HCT116 (cell line): Measurements from ENCODE around the gene ZAP70. TPM values are rescaled to one million over a fixed set of nuclear protein-coding genes. Genes with fewer than 3 reads are reported as not detected.

Source experiments
- ATAC-seq: fragments of 200-7000 bp; cut with Tn5 transposase; 2 replicates; pipeline ENCODE4 v1.9.1; 2020; ENCODE audit warnings: mild to moderate bottlenecking, moderate library complexity
- BruUV-seq: library from RNA; stranded (reverse); fragments of 400-500 nt; replicated peaks from 2 replicates; lab custom pipeline; 2021; lab: Mats Ljungman, UMichigan
- CTCF ChIA-PET: fragments of 300-600 bp; sonication (Branson Sonifier 250); formaldehyde crosslinking; loops from one replicate; lab custom pipeline; 2021; ENCODE audit warnings: antibody characterized with exemption; lab: Charles Lee
- POLR2A ChIA-PET: fragments of 300-600, 350-600 bp; sonication (Branson Sonifier 250); formaldehyde crosslinking; loops from one replicate; lab custom pipeline; 2021; ENCODE audit warnings: antibody characterized with exemption; lab: Charles Lee
- RAD21 ChIA-PET, 2 experiments: fragments of 300-600 bp; sonication (Branson Sonifier 250); formaldehyde crosslinking; loops; one replicate each; lab custom pipeline; 2023; ENCODE audit warnings: low total read pairs in 2 of 2; ENCODE audit not compliant: uncharacterized antibody in 2 of 2, unreplicated experiment in 2 of 2, low non-redundant PET in 1 of 2; lab: Charles Lee
- DNase-seq: peaks from one replicate; pipeline ENCODE4 v3.0.0-alpha.2; 2010; ENCODE audit warnings: low read depth, low spot score
- H2AFZ ChIP-seq: fragments of 200-600 bp; shearing (Covaris generic), sonication (generic); 2 replicates; pipeline ENCODE4 v1.6.1; 2017; ENCODE audit warnings: low read depth, mixed run types, mixed read lengths, antibody characterized with exemption, low read length; ENCODE audit not compliant: poor library complexity, severe bottlenecking
- H3K27ac ChIP-seq: 2 replicates; pipeline ENCODE4 v1.5.1; 2012; ENCODE audit warnings: low read depth, low read length
- H3K27me3 ChIP-seq: fragments of 200-600 bp; sonication (generic); 2 replicates; pipeline ENCODE4 v1.6.1; 2016; ENCODE audit warnings: mixed run types, low read length, mixed read lengths; ENCODE audit not compliant: insufficient read depth
- H3K36me3 ChIP-seq, 2 experiments: fragments of 200-500 bp in 1 of 2; fragments of 200-600 bp in 1 of 2; sonication (Bioruptor generic) in 1 of 2; sonication (generic) in 1 of 2; 2 replicates each; pipeline versions ENCODE4 v1.5.1 to v1.6.1; 2014 to 2016; ENCODE audit warnings: low read length in 2 of 2, inconsistent platforms in 1 of 2, mixed read lengths in 1 of 2, mixed run types in 1 of 2; ENCODE audit not compliant: insufficient read depth in 2 of 2, control insufficient read depth in 1 of 2
- H3K4me1 ChIP-seq, 2 experiments: fragments of 200-600 bp in 1 of 2; sonication (generic) in 1 of 2; 2 replicates each; pipeline versions ENCODE4 v1.5.1 to v1.6.1; 2012 to 2017; ENCODE audit warnings: low read length in 2 of 2, inconsistent platforms in 1 of 2, mild to moderate bottlenecking in 1 of 2, mixed read lengths in 1 of 2, mixed run types in 1 of 2, moderate library complexity in 1 of 2; ENCODE audit not compliant: insufficient read depth in 2 of 2, control insufficient read depth in 1 of 2
- H3K4me2 ChIP-seq: fragments of 200-600 bp; sonication (generic); 2 replicates; pipeline ENCODE4 v1.6.1; 2017; ENCODE audit warnings: mixed run types, low read length, mixed read lengths
- H3K4me3 ChIP-seq, 2 experiments: fragments of 200-600 bp in 1 of 2; sonication (generic) in 1 of 2; replicated peaks in 1 of 2; 2 replicates each; pipeline ENCODE4 v1.5.1; 2011 to 2016; ENCODE audit warnings: low read length in 2 of 2, control low read depth in 1 of 2, low read depth in 1 of 2, mild to moderate bottlenecking in 1 of 2, mixed read lengths in 1 of 2, mixed run types in 1 of 2
- H3K79me2 ChIP-seq: fragments of 200-600 bp; sonication (generic); 2 replicates; pipeline ENCODE4 v1.6.1; 2017; ENCODE audit warnings: mild to moderate bottlenecking, mixed run types, low read length, moderate library complexity, mixed read lengths; ENCODE audit not compliant: insufficient read depth
- H3K9ac ChIP-seq: fragments of 200-600 bp; sonication (generic); 2 replicates; pipeline ENCODE4 v1.6.1; 2016; ENCODE audit warnings: low read length, mixed read lengths
- H3K9me2 ChIP-seq: fragments of 200-600 bp; sonication (generic), shearing (Covaris generic); 2 replicates; pipeline ENCODE4 v1.6.1; 2017; ENCODE audit warnings: mixed run types, mild to moderate bottlenecking, moderate library complexity; ENCODE audit not compliant: insufficient read depth
- H3K9me3 ChIP-seq, 2 experiments: fragments of 200-500 bp in 1 of 2; fragments of 200-600 bp in 1 of 2; sonication (Bioruptor generic) in 1 of 2; sonication (generic) in 1 of 2; 2 replicates each; pipeline ENCODE4 v1.6.1; 2014 to 2017; ENCODE audit warnings: low read length in 2 of 2, mixed read lengths in 2 of 2, inconsistent platforms in 1 of 2, low read depth in 1 of 2, mild to moderate bottlenecking in 1 of 2, mixed run types in 1 of 2, moderate library complexity in 1 of 2; ENCODE audit not compliant: control insufficient read depth in 1 of 2, insufficient read depth in 1 of 2
- H4K20me1 ChIP-seq: fragments of 200-600 bp; sonication (generic), shearing (Covaris generic); 2 replicates; pipeline ENCODE4 v1.6.1; 2017; ENCODE audit warnings: mixed run types, mild to moderate bottlenecking, moderate library complexity; ENCODE audit not compliant: insufficient read depth
- CTCF ChIP-seq, 3 experiments: fragments of 200-600 bp in 1 of 3; sonication (generic) in 1 of 3; IDR thresholded peaks in 2 of 3; conservative IDR thresholded peaks in 1 of 3; 2 replicates each; pipeline ENCODE4 v1.5.1; 2012 to 2017; ENCODE audit warnings: low read depth in 2 of 3, low read length in 2 of 3, antibody characterized with exemption in 1 of 3, borderline replicate concordance in 1 of 3, control low read depth in 1 of 3, mild to moderate bottlenecking in 1 of 3, mixed read lengths in 1 of 3, mixed run types in 1 of 3, moderate library complexity in 1 of 3; ENCODE audit not compliant: insufficient read depth in 1 of 3
- EGR1 ChIP-seq: IDR thresholded peaks from 2 replicates; pipeline ENCODE4 v1.6.1; 2012; ENCODE audit warnings: low read depth
- EZH2 ChIP-seq: fragments of 200-600 bp; sonication (generic); IDR thresholded peaks from 2 replicates; pipeline ENCODE4 v1.6.1; 2017; ENCODE audit warnings: antibody characterized with exemption, mixed run types
- FOSL1 ChIP-seq: IDR thresholded peaks from 2 replicates; pipeline ENCODE4 v1.6.1; 2012; ENCODE audit warnings: low read depth
- JUND ChIP-seq: IDR thresholded peaks from 2 replicates; pipeline ENCODE4 v1.6.1; 2012
- MAX ChIP-seq: IDR thresholded peaks from 2 replicates; pipeline ENCODE4 v1.6.1; 2012
- POLR2A ChIP-seq: IDR thresholded peaks from 2 replicates; pipeline ENCODE4 v1.7.0; 2011; ENCODE audit warnings: borderline replicate concordance; ENCODE audit not compliant: insufficient read depth, insufficient read length; ENCODE audit errors: extremely low read depth
- POLR2AphosphoS5 ChIP-seq: IDR thresholded peaks from 2 replicates; pipeline ENCODE4 v1.6.1; 2011; ENCODE audit warnings: mild to moderate bottlenecking, low read depth, low read length, moderate library complexity
- SIN3A ChIP-seq: IDR thresholded peaks from 2 replicates; pipeline ENCODE4 v1.6.1; 2012; ENCODE audit warnings: low read depth
- SP1 ChIP-seq: IDR thresholded peaks from 2 replicates; pipeline ENCODE4 v1.6.1; 2012; ENCODE audit warnings: low read depth
- SRF ChIP-seq: IDR thresholded peaks from 2 replicates; pipeline ENCODE4 v1.6.1; 2012; ENCODE audit warnings: low read depth
- TCF7L2 ChIP-seq: IDR thresholded peaks from 2 replicates; pipeline ENCODE4 v1.7.0; 2011; ENCODE audit warnings: borderline replicate concordance, inconsistent platforms; ENCODE audit not compliant: insufficient read depth, insufficient read length; ENCODE audit errors: extremely low read depth
- YY1 ChIP-seq: IDR thresholded peaks from 2 replicates; pipeline ENCODE4 v1.6.1; 2011; ENCODE audit warnings: low read length, low read depth, moderate library complexity, mild to moderate bottlenecking; ENCODE audit not compliant: insufficient replicate concordance; ENCODE audit errors: extremely low read depth
- ZFX ChIP-seq: fragments of 450-650 bp; IDR thresholded peaks from 2 replicates; pipeline ENCODE4 v1.6.1; 2017
- intact Hi-C: fragments of 100-400 bp; cut with micrococcal nuclease; formaldehyde crosslinking; loops from 2 replicates; pipeline ENCODE4 v1.10.0; 2022
- total RNA-seq: library from RNA; stranded (reverse); gene quantifications from one replicate; pipeline ENCODE4 v1.2.1, GENCODE V29; 2021; ENCODE audit not compliant: unreplicated experiment
- TF ChIP-seq, protein P1 (sequence below): IDR thresholded peaks from 2 replicates; pipeline ENCODE4 v1.6.1; 2012; ENCODE audit warnings: low read depth
- TF ChIP-seq, protein P2 (sequence below): IDR thresholded peaks from 2 replicates; pipeline ENCODE4 v1.6.1; 2012

Gene ZAP70
- total RNA-seq, 1 experiment from 2014 or later = 0.91 TPM

DNA sequence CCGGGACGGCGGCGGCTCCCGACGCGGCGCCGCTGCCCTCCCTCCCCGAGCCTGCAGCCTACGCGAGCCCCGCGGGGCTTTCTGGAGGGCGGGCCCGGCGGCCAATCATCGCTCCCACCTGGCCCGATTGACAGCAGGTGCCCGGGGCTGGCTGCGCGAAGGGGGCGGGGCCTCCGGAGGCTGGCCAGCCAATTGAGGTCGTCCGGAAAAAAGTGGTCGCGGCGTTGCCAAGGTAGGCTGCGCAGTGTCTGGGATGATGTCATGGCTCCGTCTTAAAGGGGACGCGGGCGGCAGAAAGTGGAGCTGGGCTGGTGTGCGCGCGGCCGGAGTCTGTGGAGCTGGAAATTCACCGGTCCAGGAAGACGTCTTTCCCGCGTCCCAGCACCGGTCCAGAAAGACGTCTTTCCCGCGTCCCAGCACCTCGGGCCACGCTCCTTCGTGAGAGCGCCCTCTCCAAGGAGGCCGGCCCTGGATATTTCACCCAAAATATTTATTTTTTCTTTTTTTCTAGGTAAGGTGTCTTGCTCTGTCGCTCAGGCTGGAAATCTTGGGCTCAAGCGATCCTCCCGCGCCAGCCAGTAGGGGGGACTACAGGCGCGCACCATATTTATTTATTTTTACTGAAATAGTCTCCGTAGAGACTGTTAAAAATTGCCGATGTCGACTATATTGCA lies 49.3 kb upstream of the ZAP70 start, which contains the start of gene ACTR1B:
ACTR1B (minus strand) TSS at position 83 of the 674 bp plus-strand sequence. CDS start 154 bp downstream, outside the sequence.
- no peaks in the 10 kb centered on the region for H3K9me2 ChIP-seq
- ATAC-seq = peak; percentile 86
- H4K20me1 ChIP-seq = no peaks in the 10 kb centered on the region
- TF ChIP-seq POLR2A (peak; percentile 5), FOSL1 (no peak), YY1 (no peak), SIN3A (peak; percentile 68; the same call in 1 of the 2 replicates), EGR1 (peak; percentile 46), TCF7L2 (no peak), SP1 (peak; percentile 96), MAX (peak; percentile 90), JUND (0 out of 2 replicates have a peak, but pooled peaks have one; percentile 16), CTCF (IDR thresholded peaks at IDR 0.05 in 2 of 3, conservative IDR thresholded peaks at IDR 0.05 in 1 of 3; ENCODE audit: borderline replicate concordance in 1 of 3, insufficient read depth in 1 of 3, low read depth in 2 of 3, low read length in 2 of 3) (peak; percentile 59 to 75 (median 59); a peak in 5 of 6 replicates), ZFX (no peak), SRF (no peak), EZH2 (no peak), POLR2AphosphoS5 (peak; percentile 54)
- TF ChIP-seq, protein P1, sequence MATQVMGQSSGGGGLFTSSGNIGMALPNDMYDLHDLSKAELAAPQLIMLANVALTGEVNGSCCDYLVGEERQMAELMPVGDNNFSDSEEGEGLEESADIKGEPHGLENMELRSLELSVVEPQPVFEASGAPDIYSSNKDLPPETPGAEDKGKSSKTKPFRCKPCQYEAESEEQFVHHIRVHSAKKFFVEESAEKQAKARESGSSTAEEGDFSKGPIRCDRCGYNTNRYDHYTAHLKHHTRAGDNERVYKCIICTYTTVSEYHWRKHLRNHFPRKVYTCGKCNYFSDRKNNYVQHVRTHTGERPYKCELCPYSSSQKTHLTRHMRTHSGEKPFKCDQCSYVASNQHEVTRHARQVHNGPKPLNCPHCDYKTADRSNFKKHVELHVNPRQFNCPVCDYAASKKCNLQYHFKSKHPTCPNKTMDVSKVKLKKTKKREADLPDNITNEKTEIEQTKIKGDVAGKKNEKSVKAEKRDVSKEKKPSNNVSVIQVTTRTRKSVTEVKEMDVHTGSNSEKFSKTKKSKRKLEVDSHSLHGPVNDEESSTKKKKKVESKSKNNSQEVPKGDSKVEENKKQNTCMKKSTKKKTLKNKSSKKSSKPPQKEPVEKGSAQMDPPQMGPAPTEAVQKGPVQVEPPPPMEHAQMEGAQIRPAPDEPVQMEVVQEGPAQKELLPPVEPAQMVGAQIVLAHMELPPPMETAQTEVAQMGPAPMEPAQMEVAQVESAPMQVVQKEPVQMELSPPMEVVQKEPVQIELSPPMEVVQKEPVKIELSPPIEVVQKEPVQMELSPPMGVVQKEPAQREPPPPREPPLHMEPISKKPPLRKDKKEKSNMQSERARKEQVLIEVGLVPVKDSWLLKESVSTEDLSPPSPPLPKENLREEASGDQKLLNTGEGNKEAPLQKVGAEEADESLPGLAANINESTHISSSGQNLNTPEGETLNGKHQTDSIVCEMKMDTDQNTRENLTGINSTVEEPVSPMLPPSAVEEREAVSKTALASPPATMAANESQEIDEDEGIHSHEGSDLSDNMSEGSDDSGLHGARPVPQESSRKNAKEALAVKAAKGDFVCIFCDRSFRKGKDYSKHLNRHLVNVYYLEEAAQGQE = no peak
- TF ChIP-seq, protein P2, sequence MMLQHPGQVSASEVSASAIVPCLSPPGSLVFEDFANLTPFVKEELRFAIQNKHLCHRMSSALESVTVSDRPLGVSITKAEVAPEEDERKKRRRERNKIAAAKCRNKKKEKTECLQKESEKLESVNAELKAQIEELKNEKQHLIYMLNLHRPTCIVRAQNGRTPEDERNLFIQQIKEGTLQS = no peak; the same call in 1 of the 2 replicates
- peak within 1 kb of the TSS; percentile 83 for H3K9ac ChIP-seq
- intact Hi-C loops = loop anchor here (1.0 kb wide), 1 partner anchor 33 kb away; no protein-coding TSS in a partner anchor
- ChIA-PET CTCF (interaction anchor here (0.7 to 1.7 kb wide), 9 partner anchors 9 to 77 kb away, joined by 3 to 12 read pairs (median 7); partner anchors contain the start of gene COX5B), POLR2A (interaction anchor here (0.6 to 1.5 kb wide), 9 partner anchors 9 to 93 kb away, joined by 3 to 22 read pairs (median 4); partner anchors contain the start of gene COX5B), RAD21 (interaction anchor here (0.8 to 0.9 kb wide), 2 partner anchors 18 to 34 kb away, joined by 3 read pairs; partner anchors contain the start of gene COX5B (in 1 of the 2))
- no TSS peak for BruUV-seq
- H3K27ac ChIP-seq = peak within 1 kb of the TSS; percentile 92
- peak within 1 kb of the TSS; percentile 81 for H2AFZ ChIP-seq
- peak within 1 kb of the TSS; percentile 97 for H3K4me2 ChIP-seq
- peak within 1 kb of the TSS; percentile 83 to 88 for H3K4me3 ChIP-seq
- peaks cover 6 to 20% of the 10 kb centered on the region in 2 experiments; a peak in 3 of 4 replicates for H3K4me1 ChIP-seq
- peaks cover 30% of the 10 kb centered on the region for H3K79me2 ChIP-seq
- H3K36me3 ChIP-seq = no peaks in the 10 kb centered on the region; a peak in 1 of 4 replicates
- H3K27me3 ChIP-seq = no peaks in the 10 kb centered on the region
- H3K9me3 ChIP-seq = no peaks in the 10 kb centered on the region
- peak; percentile 96 for DNase-seq
